DLD1 (cell line): ENCODE data around the gene NFAM1.

Source experiments
- in situ Hi-C: cut with HindIII; loops from 2 replicates; pipeline ENCODE4 v1.10.0; 2017; ENCODE audit warnings: low sequenced_read_pairs

The NFAM1 gene

DNA sequence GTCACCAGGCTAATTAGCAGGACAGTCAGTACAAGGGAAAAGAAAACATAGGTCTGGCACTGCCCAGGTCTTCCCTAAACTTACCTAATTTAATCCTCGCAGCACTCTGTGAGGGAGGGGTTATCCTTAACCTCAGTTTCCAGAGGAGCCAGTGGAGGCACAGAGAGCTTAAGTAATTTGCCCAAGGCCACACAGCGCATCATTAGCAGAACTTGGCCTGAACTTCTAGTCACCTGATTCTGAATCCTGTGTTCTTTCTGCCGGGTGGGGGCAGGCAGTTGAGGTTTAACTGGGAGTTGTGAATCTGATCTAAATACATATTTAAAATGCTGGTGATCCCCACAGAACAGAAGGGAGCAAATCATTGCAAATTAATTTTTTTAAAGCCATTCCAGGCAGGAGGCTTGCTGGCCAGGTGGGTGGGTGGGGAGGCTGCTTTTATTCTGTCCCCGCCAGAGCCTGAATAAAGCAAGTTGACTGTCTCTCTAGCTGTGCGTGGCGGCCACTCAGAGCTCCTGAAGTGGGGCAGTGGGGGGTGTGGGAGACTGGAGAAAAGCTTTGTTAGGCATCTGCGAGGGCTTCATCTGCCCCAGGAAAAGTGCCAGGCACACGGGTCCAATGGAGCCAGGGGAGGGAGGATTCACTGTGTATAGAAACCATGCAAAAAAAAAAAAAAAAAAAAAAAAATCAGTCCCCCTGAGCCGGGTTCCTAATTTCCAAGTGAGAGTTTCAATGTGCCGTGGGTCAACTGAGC lies 66.1 kb downstream of the NFAM1 start:
- in situ Hi-C loops = loop anchor here (25.0 kb wide), 1 partner anchor 204 kb away; no protein-coding TSS in a partner anchor

DNA sequence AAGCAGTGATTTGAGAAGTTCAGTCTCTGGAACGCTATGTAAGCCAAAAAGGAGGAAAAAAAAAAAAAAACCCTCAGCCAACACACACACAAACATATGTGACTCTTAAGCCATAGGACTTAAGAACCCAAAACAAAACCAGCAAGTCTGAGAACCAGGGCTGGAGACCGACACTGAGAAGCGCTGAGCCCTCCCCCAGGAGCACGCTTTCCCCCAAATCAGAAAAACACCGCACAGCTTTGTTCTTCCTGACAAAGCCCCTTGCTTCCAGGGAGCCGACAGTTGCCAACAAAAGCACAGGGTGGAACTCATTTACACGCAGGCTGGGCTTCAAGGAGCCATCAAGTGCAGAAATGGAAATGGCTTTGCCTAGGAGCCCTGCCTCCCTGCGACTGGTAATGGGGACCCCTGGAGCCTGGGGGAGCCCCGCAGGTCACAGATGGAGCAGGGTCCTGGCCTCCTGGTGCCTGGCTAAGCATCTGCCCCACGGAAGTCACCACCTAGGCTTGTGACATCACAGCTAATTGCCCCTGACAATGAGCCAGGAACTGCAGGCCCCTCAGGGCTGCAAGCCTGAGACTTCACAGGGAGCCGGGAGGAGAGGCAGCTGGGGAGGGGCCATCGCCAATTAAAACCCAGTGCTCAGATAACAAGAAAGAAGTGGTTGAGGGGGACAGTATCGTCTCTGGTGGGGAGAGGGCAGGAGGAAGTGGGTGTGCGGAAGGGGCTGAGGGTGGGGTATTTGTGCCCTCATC lies 66.9 kb downstream of the NFAM1 start:
- in situ Hi-C loops = loop anchor here (25.0 kb wide), 1 partner anchor 203 kb away; no protein-coding TSS in a partner anchor

DNA sequence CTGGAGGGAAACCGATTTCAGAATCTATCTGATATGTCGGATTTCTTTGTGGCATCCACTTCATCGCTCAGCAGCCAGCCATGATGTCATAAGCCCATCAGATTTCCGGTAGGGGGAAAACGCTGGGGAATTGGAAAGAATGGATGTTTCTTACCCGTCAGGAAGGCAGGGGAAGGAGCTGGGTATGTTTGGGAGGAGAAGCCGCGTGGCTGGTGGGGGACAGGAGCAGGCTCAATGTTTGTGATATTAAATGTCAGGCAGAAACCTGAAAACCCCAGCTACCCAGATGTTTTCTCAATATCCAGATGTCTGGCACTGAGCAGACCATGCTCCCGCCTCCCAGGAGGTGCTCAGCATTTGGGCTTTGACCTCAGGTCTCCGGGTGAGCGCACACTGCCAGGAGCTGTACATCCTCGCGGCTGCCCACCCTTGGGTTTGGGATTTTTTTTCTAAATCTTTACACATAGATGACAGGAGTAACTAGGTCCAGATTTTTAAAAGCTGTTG lies 67.5 kb downstream of the NFAM1 start:
- in situ Hi-C loops = loop anchor here (25.0 kb wide), 1 partner anchor 202 kb away; no protein-coding TSS in a partner anchor

DNA sequence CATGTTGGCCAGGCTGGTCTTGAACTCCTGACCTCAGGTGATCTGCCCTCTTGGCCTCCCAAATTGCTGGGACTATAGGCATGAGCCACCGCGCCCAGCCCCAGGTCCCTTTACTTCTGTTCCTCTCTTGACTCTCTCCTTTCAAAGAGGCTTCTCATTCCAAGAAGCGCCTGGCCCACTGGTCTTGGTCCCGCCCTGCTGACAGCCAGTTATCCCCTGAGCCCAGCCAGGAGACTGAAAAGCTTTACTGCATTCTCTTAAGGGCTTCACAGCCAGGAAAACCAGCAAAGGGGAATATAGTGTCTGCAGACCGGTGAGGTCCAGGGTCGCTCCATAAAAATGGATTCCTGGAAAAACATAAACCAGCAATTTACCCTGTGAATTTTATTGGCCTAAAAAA lies 68.3 kb downstream of the NFAM1 start:
- in situ Hi-C loops = loop anchor here (25.0 kb wide), 1 partner anchor 202 kb away; no protein-coding TSS in a partner anchor

DNA sequence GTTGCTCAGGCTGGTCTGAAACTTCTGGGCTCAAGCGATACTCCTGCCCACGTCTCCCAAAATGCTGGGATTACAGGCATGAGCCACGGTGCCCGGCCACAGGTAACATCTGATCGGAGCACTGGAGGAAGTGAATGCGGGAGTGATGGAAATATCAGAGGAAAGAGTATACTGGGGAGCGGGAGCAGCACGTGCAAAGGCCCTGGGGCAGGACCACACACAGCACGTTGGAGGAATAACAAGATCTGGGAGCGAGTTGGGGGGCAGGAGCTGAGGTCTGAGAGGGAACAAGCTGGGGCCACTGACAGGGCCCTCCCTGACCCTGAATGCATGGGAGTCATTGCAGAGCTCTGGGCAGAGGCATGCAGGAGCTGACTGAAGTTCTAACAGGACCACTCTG lies 70.7 kb downstream of the NFAM1 start:
- in situ Hi-C loops = loop anchor here (25.0 kb wide), 1 partner anchor 199 kb away; no protein-coding TSS in a partner anchor

DNA sequence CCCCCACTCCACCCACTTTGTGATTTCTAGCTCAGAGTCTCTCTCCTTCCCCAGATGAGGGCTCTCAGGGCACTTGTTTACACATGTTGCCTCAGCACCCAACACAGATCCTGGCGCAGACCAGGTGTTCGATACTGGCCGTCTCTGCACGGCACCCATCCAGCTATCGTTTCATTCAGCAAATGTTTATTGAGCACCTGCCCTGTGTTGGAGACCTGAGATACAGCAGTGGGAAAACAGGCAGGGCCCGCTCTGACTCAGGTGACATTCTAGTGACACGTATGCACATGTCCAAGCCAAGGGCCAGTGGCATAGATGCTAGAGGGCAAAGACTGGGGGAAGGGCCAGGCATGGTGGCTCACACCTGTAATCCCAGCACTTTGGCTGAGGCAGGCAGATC lies 71.9 kb downstream of the NFAM1 start:
- in situ Hi-C loops = loop anchor here (25.0 kb wide), 1 partner anchor 198 kb away; no protein-coding TSS in a partner anchor

DNA sequence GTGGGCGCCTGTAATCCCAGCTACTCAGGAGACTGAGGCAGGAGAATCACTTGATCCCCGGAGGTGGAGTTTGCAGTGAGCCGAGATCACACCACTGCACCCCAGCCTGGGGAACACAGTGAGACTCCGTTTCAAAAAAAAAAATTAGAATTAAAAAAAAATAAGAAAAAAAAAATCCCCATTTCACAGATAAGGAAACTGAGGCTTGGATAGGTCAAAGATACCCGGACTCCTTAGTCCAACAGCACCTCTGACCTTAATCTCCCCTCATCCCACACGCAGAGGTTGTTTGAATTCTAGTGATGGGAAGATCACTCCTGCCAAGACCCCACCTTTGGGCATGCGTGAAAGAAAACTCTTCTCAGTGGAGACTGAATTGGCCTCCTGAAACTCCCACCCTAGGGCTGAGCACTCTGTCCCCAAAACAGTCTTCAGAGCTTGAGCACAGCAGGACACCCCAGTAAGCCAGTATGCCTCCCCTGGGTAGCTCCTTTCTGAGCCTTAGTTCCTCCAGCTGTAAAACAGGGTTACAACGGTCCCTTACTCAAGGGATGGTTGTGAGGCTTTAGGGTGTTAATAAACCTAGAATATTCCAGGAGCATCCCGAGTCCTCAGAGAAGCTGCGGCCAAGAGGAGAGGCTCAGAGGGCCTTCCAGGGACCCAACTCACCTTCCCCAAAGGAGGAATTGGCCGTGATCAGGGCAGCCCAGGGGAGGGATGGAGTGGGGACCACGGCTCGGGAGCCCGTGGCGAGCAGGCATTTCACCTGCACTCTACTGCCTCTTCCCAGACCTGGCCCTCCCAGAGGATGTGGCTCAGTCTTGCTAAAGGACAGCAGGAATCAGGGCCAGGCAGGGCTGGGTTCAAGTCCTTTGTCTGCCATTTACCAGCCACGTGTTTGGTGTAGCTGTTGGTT lies 73.3 kb downstream of the NFAM1 start:
- in situ Hi-C loops = loop anchor here (25.0 kb wide), 1 partner anchor 197 kb away; no protein-coding TSS in a partner anchor

DNA sequence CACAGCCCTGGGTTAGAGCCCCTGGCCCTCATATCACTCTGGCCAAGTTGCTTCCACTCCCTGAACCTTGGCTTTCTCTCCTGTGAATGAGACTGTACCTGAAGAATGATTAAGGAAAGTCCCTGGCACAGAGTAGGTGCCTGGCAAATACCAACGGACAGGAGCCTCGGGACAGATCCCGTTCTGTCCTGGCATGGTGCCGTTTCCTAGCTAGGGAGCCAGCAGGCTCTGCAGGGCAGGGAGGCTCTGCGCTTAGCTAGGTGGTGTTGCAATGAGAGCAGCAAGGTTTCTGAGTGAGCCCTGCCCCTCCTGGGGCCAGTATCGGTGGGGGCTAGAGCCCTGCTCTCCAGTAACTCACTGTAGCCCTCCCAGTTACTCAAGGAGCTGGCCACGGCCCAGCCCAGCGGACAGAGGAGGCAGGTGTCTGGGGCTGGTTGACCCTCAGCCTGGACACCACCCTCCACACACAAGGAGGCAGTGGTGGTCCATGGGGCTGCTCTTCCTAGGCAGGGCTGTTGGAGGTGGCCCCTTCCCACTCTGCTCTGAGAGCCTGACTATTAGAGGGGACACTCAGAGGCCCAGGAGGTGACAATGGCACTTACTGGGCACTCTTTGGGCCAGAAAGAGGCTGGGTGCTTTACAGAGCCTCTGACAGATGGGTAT lies 74.4 kb downstream of the NFAM1 start:
- in situ Hi-C loops = loop anchor here (25.0 kb wide), 1 partner anchor 195 kb away; no protein-coding TSS in a partner anchor

DNA sequence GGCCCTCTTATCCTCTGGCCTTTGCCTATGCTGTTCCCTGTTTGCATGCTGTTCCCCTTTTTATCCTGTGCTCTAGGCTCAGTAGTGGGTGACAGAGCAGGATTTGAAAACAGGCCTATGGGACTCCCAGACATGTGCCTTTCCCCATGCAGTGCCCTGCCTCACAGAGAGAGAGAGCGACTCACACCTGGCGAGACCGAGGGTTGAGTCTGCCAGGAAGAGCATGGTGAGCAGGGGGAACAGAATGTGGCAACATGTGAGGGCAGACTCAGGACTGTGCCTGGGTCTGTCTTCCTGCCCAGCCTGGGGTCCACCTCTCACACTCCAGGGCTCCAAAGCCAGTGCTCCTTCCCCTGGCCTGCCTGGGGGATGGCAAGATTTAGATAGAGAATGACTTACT lies 75.0 kb downstream of the NFAM1 start:
- in situ Hi-C loops = loop anchor here (25.0 kb wide), 1 partner anchor 195 kb away; no protein-coding TSS in a partner anchor

DNA sequence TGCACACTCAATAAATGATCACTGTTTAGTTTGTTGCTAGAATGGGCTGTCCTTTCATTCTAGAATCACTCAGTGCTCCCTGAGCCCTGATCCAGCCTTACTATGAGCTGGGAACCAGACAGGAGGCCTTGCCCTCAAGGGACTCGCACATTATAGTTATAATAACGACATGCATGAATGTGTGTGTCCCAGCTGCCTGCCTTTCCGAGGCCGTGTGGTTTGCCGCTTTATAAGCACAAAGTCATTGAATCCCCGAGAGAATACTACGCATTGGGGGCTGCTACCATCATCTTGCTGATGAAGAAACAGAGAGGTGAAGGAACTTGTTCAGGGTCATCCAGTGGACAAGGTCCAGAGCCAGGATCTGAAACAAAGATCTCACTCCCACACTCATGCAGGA lies 75.7 kb downstream of the NFAM1 start:
- in situ Hi-C loops = loop anchor here (25.0 kb wide), 1 partner anchor 194 kb away; no protein-coding TSS in a partner anchor

DNA sequence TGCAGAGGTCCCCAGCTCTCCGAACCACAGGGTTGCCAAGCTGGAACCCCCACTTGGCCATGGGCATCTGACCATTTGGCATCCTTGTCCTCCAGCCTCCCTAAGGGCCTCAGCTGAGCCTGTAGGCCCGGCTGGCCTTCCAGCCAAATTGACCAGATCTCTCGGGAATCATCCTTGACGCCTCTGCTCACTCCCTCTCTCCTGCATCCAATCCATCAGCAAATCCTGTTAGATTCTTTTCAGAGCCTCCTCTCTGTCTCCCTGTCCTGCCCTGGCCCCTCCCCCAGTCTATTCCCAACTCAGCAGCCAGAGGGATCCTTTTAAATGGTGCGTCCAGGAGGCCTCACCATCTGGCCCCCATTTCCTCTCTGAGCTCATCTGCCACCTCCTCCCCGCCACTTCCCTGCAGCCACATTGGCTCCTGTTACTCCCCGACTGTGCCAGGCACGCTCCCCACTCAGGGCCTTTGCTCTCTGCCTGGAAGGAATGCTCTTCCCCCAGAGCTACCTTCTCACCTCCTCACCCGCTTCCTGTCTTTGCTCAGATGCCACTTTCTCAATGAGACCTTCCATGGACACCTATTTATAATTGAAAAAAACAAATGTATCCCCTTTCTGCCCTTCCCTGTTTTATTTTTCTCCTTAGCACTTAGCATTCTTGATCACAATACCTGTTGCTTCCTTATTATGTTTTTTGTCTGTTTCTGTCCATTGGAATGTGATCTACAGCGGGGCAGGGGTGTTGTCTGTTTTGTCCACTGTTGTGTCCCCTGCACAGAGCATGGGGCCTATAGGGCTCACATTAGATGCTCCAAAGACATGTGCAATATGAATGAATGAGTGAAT lies 78.1 kb downstream of the NFAM1 start:
- in situ Hi-C loops = loop anchor here (25.0 kb wide), 1 partner anchor 192 kb away; no protein-coding TSS in a partner anchor

DNA sequence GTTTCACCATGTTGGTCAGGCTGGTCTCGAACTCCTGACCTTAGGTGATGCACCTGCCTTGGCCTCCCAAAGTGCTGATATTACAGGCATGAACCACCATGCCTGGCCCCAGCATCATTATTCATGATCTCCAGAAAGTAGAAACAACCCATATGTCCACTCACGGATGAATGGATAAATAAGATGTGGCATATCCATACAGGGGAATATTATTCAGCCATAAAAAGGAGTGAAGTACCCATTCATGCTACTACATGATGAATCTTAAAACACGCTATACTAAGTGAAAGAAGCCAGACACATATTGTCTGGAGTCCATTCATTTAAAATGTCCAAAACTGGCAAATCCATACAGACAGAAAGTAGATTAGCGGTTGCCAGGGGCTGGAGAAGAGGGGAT lies 81.8 kb downstream of the NFAM1 start:
- in situ Hi-C loops = loop anchor here (25.0 kb wide), 1 partner anchor 188 kb away; no protein-coding TSS in a partner anchor

DNA sequence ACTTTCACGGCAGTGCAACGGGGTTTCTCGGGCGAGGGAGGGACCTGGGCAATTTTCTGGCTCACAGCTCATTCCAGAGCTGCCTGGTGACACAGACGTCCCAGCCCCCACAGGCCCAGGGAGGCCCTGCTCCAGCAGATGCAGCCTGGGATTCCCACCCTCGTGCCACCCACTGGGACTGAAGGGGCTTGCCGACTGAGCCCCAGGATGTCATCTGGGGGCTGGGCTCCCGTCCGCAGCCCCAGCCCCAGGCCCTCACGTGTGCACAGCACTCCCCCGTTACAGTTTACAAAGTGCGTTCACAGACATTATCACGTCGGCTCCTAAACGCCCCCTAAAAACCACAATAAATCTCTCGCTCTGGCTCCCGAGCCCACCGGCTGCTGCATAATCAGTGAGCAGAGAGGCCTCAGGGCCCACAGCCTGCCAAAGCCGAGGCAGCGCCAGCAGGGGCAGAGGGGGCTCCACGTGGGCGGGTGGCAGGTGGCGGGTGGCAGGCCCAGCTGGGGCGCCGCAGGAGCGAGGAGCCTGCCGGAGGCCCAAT lies 84.8 kb downstream of the NFAM1 start:
- in situ Hi-C loops = loop anchor here (25.0 kb wide), 1 partner anchor 90 kb away; the partner anchor contains the start of gene NFAM1

DNA sequence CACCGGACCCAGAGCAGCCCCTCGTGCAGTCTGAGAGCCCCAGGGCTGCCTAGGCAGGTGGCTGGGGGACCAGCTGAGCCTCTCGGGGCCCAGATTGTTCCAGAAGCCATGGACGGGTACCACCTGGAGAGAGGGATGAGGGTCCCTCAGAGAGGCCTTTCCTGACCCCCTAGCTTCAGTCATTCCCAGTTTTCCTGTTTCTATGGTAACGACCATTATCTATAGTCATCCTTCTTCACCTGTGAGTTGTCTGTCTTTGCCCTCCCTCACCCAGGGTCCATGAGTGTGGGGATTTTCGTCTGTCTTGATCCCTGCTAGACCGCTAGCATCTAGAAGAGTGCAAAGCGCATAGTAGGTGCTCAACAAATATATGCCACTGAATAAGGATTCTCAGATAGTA lies 85.5 kb downstream of the NFAM1 start:
- in situ Hi-C loops = loop anchor here (25.0 kb wide), 1 partner anchor 91 kb away; the partner anchor contains the start of gene NFAM1

DNA sequence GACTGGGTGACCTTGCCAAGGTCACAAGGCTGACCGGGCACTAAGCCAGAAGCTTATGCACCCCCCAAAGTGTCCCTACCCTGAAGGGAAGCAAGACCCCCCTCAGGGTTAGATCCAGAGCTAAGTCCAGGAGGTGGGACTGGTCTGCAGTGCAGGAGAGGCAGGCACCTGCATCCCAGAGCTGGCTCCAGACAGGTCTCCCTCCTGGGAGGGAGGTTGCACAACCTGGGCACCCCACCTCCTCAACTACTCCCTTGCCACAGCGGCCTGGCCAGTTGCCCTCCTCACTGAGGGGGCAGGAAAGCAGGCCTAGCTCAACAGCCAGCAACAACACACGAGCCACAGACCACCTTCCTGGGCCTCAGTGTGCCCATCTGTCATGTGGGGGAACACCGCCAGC lies 86.7 kb downstream of the NFAM1 start:
- in situ Hi-C loops = loop anchor here (25.0 kb wide), 1 partner anchor 92 kb away; the partner anchor contains the start of gene NFAM1

DNA sequence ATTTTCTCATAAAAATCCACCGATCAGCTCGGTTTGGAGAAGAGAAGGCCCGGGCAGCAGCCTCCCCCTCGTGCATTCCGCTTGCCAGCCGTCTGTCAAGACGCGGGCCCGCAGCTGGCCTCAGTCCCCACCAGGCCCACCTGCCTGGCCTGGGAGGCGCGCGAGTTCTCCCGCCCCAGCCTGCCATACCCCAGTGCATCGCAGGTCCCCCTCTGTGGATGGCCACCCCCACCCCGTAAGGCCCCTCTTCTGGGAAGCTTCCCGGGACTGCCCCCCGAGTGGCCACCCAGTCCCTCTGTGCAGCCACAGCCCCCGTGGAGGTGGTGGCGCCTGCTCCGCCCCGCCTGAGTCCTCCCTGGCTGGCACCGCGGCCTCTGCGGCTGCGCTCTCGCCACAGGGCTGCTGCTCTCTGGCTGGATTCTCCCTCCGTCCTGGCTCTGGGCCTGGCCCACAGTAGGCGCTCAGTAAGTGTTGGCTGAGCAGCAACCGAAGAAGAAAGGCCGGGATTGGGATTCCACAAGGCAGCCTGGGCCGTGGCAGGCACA lies 87.8 kb downstream of the NFAM1 start:
- in situ Hi-C loops = loop anchor here (25.0 kb wide), 1 partner anchor 93 kb away; the partner anchor contains the start of gene NFAM1

DNA sequence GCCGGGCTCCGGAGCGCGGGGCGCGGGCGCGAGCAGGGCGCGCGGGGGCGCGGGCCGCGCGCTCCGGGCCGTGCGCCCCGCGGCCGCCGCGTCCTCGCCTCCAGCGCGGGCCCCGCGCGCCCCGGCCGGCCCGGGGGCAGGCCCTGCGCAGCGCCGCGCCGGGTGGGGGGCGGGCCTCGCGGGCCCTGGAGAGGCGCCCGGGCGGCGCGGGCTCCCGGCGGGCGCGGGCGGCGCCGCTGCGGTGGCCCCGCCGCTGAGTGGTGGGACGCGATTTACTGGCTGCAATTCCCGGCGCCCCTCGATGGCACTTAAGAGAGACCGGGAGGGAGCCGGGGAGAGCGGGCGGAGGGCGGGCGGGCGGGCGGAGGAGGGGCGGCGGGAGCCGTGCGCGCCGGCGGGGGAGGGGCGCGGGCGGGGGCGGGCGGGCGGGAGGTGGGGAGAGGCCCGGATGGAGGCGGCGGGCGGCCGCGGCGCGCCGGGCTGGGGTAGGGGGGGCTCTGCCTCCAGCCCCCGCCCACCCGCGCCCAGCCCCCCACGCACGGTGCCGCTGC lies 88.6 kb downstream of the NFAM1 start:
- in situ Hi-C loops = loop anchor here (25.0 kb wide), 1 partner anchor 94 kb away; the partner anchor contains the start of gene NFAM1
